Transverse colon (tissue), 4 donors: ENCODE results near the gene CAMTA1.

ENCODE experiments used
- CTCF ChIP-seq, 5 experiments: fragments of 200-600 bp in 3 of 5; fragments of 450-650 bp in 2 of 5; sonication (generic) in 3 of 5; IDR thresholded peaks; 1 replicate in 2 of 5; 2 replicates in 3 of 5; pipeline ENCODE4 v1.5.1; 2016 to 2017; ENCODE audit warnings: antibody characterized with exemption in 5 of 5, inconsistent platforms in 3 of 5, mild to moderate bottlenecking in 2 of 5, moderate library complexity in 1 of 5
- EP300 ChIP-seq: sonication (generic); formaldehyde crosslinking; IDR thresholded peaks from one replicate; pipeline ENCODE4 v1.6.1; 2017; ENCODE audit warnings: antibody characterized with exemption, low read depth
- POLR2AphosphoS5 ChIP-seq, 3 donors: sonication (generic); formaldehyde crosslinking; IDR thresholded peaks; one replicate each; pipeline ENCODE4 v1.6.1; 2016; ENCODE audit warnings: antibody characterized with exemption in 3 of 3

DNA sequence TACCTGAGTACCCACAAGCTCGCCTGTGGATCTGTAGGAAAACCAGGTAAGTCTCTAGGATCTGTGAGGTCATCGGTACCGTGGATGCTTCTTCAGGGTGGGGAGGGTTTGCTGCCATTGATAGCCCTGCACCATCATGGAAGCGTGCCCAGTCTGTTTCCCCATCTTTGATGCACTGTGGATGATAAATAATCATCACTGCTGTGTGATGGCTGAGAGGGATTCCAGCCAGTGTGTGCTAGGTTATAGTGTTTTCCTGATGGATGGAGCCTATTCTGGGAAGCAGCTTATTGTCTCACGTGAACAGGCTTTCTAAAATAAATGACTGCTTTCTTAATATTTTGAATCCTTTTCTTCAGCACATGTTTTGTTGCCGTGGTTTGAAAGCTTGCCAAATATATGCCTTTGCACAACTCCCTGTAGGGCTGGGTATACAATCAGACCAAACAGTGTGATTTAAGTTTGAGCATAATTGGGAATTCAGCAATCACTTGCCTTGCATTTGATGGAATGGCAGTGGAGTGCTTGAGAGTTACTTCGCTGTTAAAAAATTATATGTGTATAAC lies 113.8 kb downstream of the CAMTA1 start:
- TF ChIP-seq CTCF (IDR thresholded peaks at IDR 0.05) (no peak), EP300 (no peak), POLR2AphosphoS5 (IDR thresholded peaks at IDR 0.05) (no peak)
